ENCODE measurements around the gene PDE3B. TPM values are rescaled to one million over a fixed set of nuclear protein-coding genes. Genes with fewer than 3 reads are reported as not detected.

The PDE3B gene
- total and polyA plus RNA-seq, 2 experiments from 2014 or later: 6.4 to 16.9 TPM

DNA sequence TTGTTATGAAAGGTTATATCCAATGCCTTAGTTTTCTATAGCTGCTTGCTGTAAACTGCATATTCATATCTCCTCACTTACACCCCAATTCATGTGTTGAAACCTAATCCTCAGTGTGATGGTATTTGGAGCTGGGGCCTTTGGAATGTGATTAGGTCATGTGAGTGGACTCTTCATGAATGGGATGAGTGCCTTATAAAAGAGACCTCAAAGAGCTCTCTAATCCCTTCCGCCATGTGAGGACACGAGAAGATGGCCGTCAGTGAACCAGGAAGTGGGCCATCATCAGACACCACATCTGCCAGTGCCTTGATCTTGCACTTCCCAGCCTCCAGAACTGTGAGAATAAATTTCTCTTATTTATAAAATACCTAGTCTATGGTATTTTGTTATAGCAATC is 169.2 kb downstream of the PDE3B start:
- no peak overlapping the region for H3K27ac ChIP-seq
- no peaks in the 10 kb centered on the region for H3K4me1 ChIP-seq (ENCODE audit: low read depth)
- H3K27me3 ChIP-seq: no peaks in the 10 kb centered on the region
- no peaks in the 10 kb centered on the region for H3K9me3 ChIP-seq (ENCODE audit: low read depth)
- H3K36me3 ChIP-seq: no peaks in the 10 kb centered on the region
- H3K4me3 ChIP-seq: no peak overlapping the region
- DNase-seq (ENCODE audit: low read depth in 1 of 2, low spot score in 1 of 2): no peak
- TF ChIP-seq, protein P1, sequence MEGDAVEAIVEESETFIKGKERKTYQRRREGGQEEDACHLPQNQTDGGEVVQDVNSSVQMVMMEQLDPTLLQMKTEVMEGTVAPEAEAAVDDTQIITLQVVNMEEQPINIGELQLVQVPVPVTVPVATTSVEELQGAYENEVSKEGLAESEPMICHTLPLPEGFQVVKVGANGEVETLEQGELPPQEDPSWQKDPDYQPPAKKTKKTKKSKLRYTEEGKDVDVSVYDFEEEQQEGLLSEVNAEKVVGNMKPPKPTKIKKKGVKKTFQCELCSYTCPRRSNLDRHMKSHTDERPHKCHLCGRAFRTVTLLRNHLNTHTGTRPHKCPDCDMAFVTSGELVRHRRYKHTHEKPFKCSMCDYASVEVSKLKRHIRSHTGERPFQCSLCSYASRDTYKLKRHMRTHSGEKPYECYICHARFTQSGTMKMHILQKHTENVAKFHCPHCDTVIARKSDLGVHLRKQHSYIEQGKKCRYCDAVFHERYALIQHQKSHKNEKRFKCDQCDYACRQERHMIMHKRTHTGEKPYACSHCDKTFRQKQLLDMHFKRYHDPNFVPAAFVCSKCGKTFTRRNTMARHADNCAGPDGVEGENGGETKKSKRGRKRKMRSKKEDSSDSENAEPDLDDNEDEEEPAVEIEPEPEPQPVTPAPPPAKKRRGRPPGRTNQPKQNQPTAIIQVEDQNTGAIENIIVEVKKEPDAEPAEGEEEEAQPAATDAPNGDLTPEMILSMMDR (IDR thresholded peaks at IDR 0.05; ENCODE audit: low read depth, low read length): no peak

- DNase-seq (ENCODE audit: low read depth in 1 of 2, low spot score in 1 of 2): no peak
- no peaks in the 10 kb centered on the region for H3K36me3 ChIP-seq
- TF ChIP-seq, protein P1 (IDR thresholded peaks at IDR 0.05; ENCODE audit: low read depth, low read length): no peak
- H3K27me3 ChIP-seq: no peaks in the 10 kb centered on the region
- no peak overlapping the region for H3K27ac ChIP-seq
- no peaks in the 10 kb centered on the region for H3K9me3 ChIP-seq (ENCODE audit: low read depth)
- H3K4me1 ChIP-seq (ENCODE audit: low read depth): no peaks in the 10 kb centered on the region
- no peak overlapping the region for H3K4me3 ChIP-seq
Observed at GRCh38 chr11:14813516-14813915, 169.9 kb downstream of the PDE3B start.

DNA sequence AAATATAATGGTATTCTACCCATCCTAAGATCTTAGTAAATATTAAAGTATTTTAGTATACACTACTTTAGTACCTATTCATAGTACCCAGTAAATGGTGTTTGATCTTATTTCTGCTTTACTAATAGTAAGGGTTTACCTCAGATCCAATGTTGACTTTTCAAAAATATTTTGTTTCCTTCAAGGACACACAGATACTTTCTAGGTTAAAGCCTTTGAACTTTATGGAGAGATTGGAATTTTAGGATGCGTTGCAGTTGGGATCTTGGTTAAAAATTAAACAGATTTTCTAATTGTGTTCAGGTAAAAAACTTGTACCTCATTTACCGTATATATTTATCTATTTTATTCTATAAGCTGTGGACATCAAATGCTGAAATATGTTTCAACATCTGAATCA is 175.2 kb downstream of the PDE3B start:
- TF ChIP-seq, protein P1 (IDR thresholded peaks at IDR 0.05; ENCODE audit: low read depth, low read length): no peak
- no peaks in the 10 kb centered on the region for H3K27me3 ChIP-seq
- no peak overlapping the region for H3K27ac ChIP-seq
- no peak overlapping the region for H3K4me3 ChIP-seq
- H3K4me1 ChIP-seq (ENCODE audit: low read depth): no peaks in the 10 kb centered on the region
- H3K36me3 ChIP-seq: no peaks in the 10 kb centered on the region
- H3K9me3 ChIP-seq (ENCODE audit: low read depth): no peaks in the 10 kb centered on the region
- no peak for DNase-seq (ENCODE audit: low read depth in 1 of 2, low spot score in 1 of 2)

- Histone ChIP-seq H3K36me3 (no peaks in the 10 kb centered on the region), H3K27ac (no peak overlapping the region), H3K4me3 (no peak overlapping the region), H3K4me1 (ENCODE audit: low read depth) (no peaks in the 10 kb centered on the region), H3K27me3 (no peaks in the 10 kb centered on the region), H3K9me3 (ENCODE audit: low read depth) (no peaks in the 10 kb centered on the region)
- DNase-seq (ENCODE audit: low read depth in 1 of 2, low spot score in 1 of 2): no peak
- TF ChIP-seq, protein P1 (IDR thresholded peaks at IDR 0.05; ENCODE audit: low read depth, low read length): no peak
Observed at GRCh38 chr11:14819596-14819995, 176.0 kb downstream of the PDE3B start.

DNA sequence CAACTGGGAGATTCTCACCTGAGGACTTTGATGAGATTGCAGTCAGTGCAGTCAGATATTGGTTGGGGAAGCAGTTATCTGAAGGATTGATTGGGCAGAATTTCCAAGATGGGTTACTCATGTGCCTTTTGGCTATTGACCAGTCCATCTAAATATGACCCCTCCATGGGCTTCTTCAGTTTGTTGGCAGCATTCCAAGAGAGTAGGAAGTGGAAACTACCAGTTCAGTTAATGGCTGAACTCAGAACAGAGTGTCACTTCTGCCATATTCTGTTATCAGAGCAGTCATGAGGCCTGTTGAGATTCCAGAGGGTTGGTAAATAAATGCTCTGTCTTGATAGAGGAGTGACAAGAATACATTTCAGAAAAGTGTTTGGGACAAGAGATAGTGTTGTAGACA is 177.4 kb downstream of the PDE3B start:
- H3K4me3 ChIP-seq: no peak overlapping the region
- no peak overlapping the region for H3K27ac ChIP-seq
- no peaks in the 10 kb centered on the region for H3K9me3 ChIP-seq (ENCODE audit: low read depth)
- no peaks in the 10 kb centered on the region for H3K36me3 ChIP-seq
- TF ChIP-seq, protein P1 (IDR thresholded peaks at IDR 0.05; ENCODE audit: low read depth, low read length): no peak
- no peaks in the 10 kb centered on the region for H3K27me3 ChIP-seq
- H3K4me1 ChIP-seq (ENCODE audit: low read depth): no peaks in the 10 kb centered on the region
- DNase-seq (ENCODE audit: low read depth in 1 of 2, low spot score in 1 of 2): no peak

GRCh38 chr11:14826600-14826999 is 183.0 kb downstream of the PDE3B start:
- TF ChIP-seq, protein P1 (IDR thresholded peaks at IDR 0.05; ENCODE audit: low read depth, low read length): no peak
- no peaks in the 10 kb centered on the region for H3K9me3 ChIP-seq (ENCODE audit: low read depth)
- H3K36me3 ChIP-seq: no peaks in the 10 kb centered on the region
- no peak overlapping the region for H3K27ac ChIP-seq
- no peak overlapping the region for H3K4me3 ChIP-seq
- DNase-seq (ENCODE audit: low read depth in 1 of 2, low spot score in 1 of 2): no peak
- H3K4me1 ChIP-seq (ENCODE audit: low read depth): no peaks in the 10 kb centered on the region
- no peaks in the 10 kb centered on the region for H3K27me3 ChIP-seq
